Muscle layer of duodenum (tissue), 2 donors: ENCODE data around the gene CHAF1B.
"Not testable (repeated sequence)": the region's sequence is repeated elsewhere in the genome, so short reads cannot be mapped to it uniquely, and the experiment has no call there.

Experiments
- H3K27ac ChIP-seq: one replicate; pipeline ENCODE4 v1.7.0; 2013; ENCODE audit warnings: mild to moderate bottlenecking, low read length
- H3K27me3 ChIP-seq: one replicate; pipeline ENCODE4 v1.7.0; 2013; ENCODE audit warnings: low read depth, mild to moderate bottlenecking, control low read depth, low read length
- H3K36me3 ChIP-seq, 2 donors: one replicate each; pipeline ENCODE4 v1.7.0; 2013; ENCODE audit warnings: low read length in 2 of 2, control low read depth in 1 of 2, mild to moderate bottlenecking in 1 of 2; ENCODE audit not compliant: insufficient read depth in 2 of 2, control insufficient read depth in 1 of 2
- H3K4me1 ChIP-seq, 2 donors: one replicate each; pipeline ENCODE4 v1.7.0; 2013; ENCODE audit warnings: low read length in 2 of 2, mild to moderate bottlenecking in 2 of 2, control low read depth in 1 of 2, moderate library complexity in 1 of 2; ENCODE audit not compliant: insufficient read depth in 2 of 2, control insufficient read depth in 1 of 2
- H3K4me3 ChIP-seq, 2 donors: one replicate each; pipeline ENCODE4 v1.7.0; 2013; ENCODE audit warnings: low read length in 2 of 2, low read depth in 1 of 2, mild to moderate bottlenecking in 1 of 2
- H3K9me3 ChIP-seq, 2 donors: one replicate each; pipeline ENCODE4 v1.7.0; 2013; ENCODE audit warnings: low read length in 2 of 2, control low read depth in 1 of 2, mild to moderate bottlenecking in 1 of 2; ENCODE audit not compliant: control insufficient read depth in 1 of 2
- donor health status: healthy.

Gene CHAF1B

DNA sequence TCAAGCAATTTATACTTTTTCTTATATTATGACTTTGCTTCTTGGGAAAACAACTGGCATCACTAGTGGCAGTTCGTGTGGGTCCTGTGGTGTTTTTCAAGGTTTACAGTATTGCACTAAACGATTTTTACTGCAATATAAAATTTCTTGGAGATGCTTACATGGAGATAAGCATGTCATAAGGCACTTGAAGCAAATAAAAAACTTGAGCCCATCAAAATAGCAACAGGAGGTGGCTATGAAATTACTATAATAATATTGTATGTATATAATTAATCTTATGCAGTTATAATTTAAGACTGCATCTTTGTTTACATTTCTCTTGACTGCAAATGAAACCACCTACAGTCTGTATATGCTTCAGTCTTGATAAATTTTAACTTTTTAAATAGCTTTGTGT, 29.3 kb upstream of the CHAF1B start:
- no peak overlapping the region for H3K27ac ChIP-seq
- peaks cover 18 to 40% of the 10 kb centered on the region in 2 donors for H3K36me3 ChIP-seq
- no peaks in the 10 kb centered on the region for H3K4me1 ChIP-seq
- H3K9me3 ChIP-seq, result no peaks in the 10 kb centered on the region
- no peak overlapping the region for H3K4me3 ChIP-seq
- H3K27me3 ChIP-seq, result no peaks in the 10 kb centered on the region

DNA sequence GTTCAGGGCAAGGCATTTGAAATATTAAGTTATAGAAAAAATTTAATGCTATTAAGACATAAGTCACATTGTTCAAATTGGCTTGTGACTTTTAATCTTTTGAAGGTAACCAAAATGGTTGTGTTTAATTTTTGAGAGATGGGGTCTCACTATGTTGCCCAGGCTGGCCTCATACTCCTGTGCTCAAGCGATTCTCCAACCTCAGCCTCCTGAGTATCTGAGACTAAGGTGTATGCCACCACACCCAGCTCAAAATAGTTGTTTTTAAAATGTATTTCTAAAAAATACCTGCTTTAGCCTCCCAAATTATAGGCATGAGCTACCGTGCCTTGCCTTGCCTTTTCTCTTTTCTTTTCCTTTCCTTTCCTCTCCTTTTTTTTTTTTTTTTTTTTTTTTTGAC, 26.0 kb upstream of the CHAF1B start:
- H3K36me3 ChIP-seq, result peaks cover 40 to 61% of the 10 kb centered on the region in 2 donors
- no peaks in the 10 kb centered on the region for H3K9me3 ChIP-seq
- H3K4me3 ChIP-seq, result no peak overlapping the region
- H3K4me1 ChIP-seq, result no peaks in the 10 kb centered on the region
- no peaks in the 10 kb centered on the region for H3K27me3 ChIP-seq
- H3K27ac ChIP-seq, result no peak overlapping the region

DNA sequence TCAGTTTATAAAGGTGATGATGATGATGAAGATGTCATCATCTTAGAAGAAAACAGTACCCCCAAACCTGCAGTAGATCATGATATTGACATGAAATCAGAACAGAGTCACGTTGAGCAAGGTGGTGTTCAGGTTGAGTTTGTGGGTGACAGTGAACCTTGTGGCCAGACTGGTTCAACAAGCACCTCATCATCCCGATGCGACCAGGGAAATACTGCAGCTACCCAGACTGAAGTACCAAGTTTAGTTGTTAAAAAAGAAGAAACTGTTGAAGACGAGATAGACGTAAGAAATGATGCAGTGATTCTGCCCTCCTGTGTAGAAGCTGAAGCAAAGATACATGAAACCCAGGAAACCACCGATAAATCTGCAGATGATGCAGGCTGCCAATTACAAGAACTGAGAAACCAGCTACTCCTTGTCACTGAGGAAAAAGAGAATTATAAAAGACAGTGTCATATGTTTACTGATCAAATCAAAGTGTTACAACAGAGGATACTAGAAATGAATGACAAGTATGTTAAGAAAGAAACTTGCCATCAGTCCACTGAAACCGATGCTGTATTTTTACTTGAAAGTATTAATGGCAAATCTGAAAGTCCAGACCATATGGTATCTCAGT, 16.0 kb upstream of the CHAF1B start:
- Histone ChIP-seq H3K27me3 (no peaks in the 10 kb centered on the region), H3K36me3 (peaks cover 78 to 88% of the 10 kb centered on the region in 2 donors), H3K9me3 (no peaks in the 10 kb centered on the region), H3K4me1 (no peaks in the 10 kb centered on the region), H3K27ac (no peak overlapping the region), H3K4me3 (no peak overlapping the region)

DNA sequence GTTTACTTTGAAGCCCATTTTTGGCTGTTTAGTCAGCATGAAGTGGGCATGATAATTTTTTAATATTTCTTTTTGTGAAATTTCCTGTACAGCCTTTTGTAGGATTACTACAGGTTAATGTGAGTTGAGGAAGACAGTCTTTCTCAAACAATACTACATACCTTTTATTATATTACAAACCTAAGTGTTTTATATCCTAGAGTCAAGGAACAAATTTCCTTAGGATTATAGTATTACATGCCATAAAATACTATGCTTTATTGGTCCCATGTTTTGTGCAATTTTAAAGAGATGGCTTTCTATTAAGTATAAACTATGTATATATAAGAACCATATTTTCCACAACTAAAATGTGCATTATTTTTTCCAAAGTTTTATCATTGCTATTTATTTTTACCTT, 9.2 kb upstream of the CHAF1B start:
- no peaks in the 10 kb centered on the region for H3K9me3 ChIP-seq
- H3K27ac ChIP-seq, result no peak overlapping the region
- H3K4me3 ChIP-seq, result no peak overlapping the region
- H3K36me3 ChIP-seq, result peaks cover 33 to 54% of the 10 kb centered on the region in 2 donors
- H3K27me3 ChIP-seq, result no peaks in the 10 kb centered on the region
- H3K4me1 ChIP-seq, result no peaks in the 10 kb centered on the region

DNA sequence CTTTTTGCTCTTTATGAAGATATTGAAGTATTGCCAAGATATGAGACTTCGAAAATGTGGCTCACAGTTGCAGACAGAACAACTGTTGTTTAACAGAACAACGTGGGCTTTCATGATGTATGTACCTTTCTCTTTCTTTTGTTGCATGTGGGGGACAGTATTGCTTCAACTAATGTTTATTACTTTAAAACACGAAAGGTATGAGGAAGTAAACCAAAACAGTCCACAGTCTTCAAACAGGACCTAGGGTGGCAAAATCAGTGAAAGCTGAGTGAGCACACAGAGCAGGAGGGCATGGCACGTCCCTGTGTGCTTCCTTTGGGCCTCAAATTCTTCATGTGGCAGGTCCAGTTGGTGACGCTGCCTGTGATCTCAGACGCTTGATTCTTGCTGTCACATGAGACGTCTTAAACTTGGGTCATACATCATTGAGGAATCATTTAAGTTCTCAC, 7.8 kb upstream of the CHAF1B start:
- Histone ChIP-seq H3K9me3 (no peaks in the 10 kb centered on the region), H3K27me3 (no peaks in the 10 kb centered on the region)

DNA sequence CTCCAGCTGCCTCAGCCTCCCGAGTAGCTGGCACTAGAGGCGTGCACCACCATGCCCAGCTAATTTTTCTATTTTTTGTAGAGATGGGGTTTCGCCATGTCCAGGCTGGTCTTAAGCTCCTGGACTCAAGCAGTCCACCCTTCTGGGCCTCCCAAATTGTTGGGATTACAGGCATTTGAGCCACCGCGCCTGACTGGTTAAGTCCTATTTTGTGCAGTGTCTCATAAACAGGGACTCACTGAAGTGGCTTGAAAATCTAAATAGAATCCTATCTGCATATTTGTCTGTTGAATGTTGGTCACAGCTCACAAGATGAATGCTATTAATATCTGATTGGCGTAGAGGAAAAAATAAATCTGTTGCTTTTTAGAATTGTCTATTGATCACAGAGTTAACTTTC, 5.9 kb upstream of the CHAF1B start:
- Histone ChIP-seq H3K36me3 (peaks cover 11 to 28% of the 10 kb centered on the region in 2 donors), H3K4me1 (no peaks in the 10 kb centered on the region), H3K27ac (no peak overlapping the region), H3K27me3 (no peaks in the 10 kb centered on the region), H3K4me3 (no peak overlapping the region), H3K9me3 (no peaks in the 10 kb centered on the region)

More for the DNA sequence above, 7.8 kb upstream of the CHAF1B start:
- Histone ChIP-seq H3K27ac (no peak overlapping the region), H3K4me1 (no peaks in the 10 kb centered on the region), H3K4me3 (no peak overlapping the region), H3K36me3 (peaks cover 20 to 44% of the 10 kb centered on the region in 2 donors)

DNA sequence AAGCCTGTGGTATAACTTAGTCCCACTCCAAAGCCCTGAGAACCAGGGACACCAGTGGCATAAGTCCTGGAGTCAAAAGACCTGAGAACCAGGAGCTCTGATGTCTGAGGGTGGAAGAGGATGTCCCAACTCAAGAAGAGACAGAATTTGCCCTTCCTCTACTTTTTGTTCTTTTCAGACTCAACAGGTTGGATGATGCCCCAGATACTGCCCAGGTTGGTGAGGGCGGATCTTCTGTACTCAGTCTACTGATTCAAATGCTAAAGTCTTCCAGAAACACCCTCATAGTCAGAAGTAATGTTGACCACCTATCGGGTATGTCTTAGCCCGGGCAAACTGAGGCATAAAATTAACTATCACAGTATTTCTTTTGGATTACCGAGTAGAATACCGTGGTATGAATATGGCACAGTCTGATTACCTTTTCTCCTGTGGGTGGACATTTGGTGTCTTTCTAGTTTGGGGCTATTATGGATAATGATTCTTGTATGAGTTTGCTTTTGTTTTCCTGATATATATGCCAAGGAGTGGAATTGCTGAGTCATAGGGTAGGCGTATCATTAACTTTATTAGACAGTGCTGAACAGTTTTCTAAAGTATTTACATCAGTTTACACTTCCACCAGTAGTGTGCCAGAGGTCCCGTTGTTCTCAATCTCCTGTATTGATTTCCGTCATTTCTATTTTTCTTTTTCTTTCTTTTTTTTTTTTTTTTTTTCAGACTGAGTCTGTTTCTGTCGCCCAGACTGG, 3.2 kb upstream of the CHAF1B start:
- Histone ChIP-seq H3K4me3 (no peak overlapping the region), H3K36me3 (peaks cover 6 to 10% of the 10 kb centered on the region in 2 donors), H3K27me3 (no peaks in the 10 kb centered on the region), H3K27ac (no peak overlapping the region), H3K4me1 (peaks cover 0 to 4% of the 10 kb centered on the region in 2 donors), H3K9me3 (no peaks in the 10 kb centered on the region)

DNA sequence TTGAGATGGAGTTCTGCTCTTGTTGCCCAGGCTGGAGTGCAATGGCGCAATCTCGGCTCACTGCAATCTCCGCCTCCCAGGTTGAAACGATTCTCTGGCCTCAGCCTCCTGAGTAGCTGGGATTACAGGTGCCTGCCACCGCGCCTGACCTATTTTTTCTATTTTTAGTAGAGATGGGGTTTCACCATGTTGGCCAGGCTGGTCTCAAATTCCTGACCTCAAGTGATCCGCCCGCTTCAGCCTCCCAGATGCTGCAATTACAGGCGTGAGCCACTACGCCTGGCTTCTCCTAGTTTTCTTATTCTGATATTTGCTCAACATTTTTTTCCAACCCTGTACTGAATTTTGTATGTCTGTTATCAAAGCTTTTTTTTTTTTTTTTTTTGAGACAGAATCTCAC, 2.5 kb upstream of the CHAF1B start:
- H3K9me3 ChIP-seq, H3K27me3 ChIP-seq, H3K4me1 ChIP-seq, H3K4me3 ChIP-seq, H3K27ac ChIP-seq, H3K36me3 ChIP-seq: not testable (repeated sequence)

DNA sequence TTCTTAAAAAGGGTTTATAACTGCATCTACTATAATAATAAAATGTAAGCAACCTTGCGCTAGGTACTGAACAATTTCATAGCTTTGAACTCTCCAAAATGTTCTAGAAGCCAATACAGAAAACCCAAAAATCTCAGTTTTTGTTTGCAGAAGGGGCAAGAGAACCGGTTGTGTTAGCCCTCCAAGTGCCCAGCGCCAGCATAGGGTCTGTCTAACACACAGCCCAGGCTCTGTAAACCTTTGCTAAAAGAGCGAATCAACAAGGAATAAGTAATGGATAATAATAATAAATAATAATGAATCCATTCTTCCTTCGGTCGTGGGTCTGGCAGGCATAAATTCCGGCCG, 333 bp upstream of the CHAF1B start:
- H3K4me1 ChIP-seq, result peaks cover 0 to 4% of the 10 kb centered on the region in 2 donors
- H3K27me3 ChIP-seq, result no peaks in the 10 kb centered on the region
- H3K36me3 ChIP-seq, result no peaks in the 10 kb centered on the region
- no peaks in the 10 kb centered on the region for H3K9me3 ChIP-seq
- no peak overlapping the region for H3K27ac ChIP-seq
- peak overlapping the region in 1 of 2 donors; percentile 62 for H3K4me3 ChIP-seq

DNA sequence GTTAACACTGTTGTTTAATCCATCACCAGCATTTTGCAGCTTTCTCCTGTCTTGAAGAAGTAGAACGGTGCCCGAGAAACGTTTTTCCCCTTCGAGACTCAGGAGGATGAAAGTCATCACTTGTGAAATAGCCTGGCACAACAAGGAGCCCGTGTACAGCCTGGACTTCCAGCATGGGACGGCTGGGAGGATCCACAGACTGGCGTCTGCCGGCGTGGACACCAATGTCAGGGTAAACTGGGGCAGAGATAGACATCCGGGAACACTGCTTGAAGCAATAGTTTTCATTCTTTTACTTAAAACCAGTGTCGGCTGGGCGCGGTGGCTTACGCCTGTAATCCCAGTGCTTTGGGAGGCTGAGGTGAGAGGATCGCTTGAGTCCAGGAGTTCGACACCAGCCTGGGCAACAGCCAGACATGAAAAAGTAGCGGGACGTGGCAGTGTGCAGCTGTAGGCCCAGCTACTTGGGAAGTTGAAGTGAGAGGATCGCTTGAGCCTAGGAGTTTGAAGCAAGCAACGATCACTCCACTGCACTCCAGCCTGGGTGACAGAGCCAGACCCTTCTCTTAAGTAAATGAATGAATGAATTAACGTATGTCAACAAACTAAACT, 945 bp downstream of the CHAF1B start:
- Histone ChIP-seq H3K4me3 (peak overlapping the region; percentile 62 to 69), H3K27me3 (no peaks in the 10 kb centered on the region), H3K9me3 (no peaks in the 10 kb centered on the region), H3K27ac (no peak overlapping the region), H3K36me3 (no peaks in the 10 kb centered on the region), H3K4me1 (peaks cover 0 to 4% of the 10 kb centered on the region in 2 donors)

DNA sequence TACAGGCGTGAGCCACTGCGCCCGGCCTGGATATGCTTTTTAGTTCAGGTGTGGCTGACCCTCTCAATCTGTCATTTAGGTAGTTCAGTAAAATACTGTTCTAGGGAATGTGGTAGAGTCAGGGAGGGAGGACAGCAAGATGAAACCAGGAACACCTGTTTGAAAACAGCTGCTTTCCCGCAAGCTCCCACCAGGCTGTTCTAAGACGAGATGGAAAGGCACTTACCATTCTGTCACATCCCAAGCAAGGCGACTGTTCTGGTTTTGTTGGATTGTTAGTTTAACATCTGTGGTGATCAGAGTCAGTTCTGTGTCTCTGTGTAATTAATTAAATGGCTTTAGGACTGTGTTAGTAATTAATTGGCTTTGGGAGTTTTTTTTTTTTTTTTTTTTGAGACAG, 2.9 kb downstream of the CHAF1B start:
- H3K27me3 ChIP-seq, result no peaks in the 10 kb centered on the region
- no peak overlapping the region for H3K27ac ChIP-seq
- no peaks in the 10 kb centered on the region for H3K9me3 ChIP-seq
- peaks cover 0 to 4% of the 10 kb centered on the region in 2 donors for H3K4me1 ChIP-seq
- no peaks in the 10 kb centered on the region for H3K36me3 ChIP-seq
- H3K4me3 ChIP-seq, result no peak overlapping the region
